Fibroblast of the aortic adventitia (primary cell): ENCODE results near the gene SENP6. TPM values are rescaled to one million over a fixed set of nuclear protein-coding genes. Genes with fewer than 3 reads are reported as not detected.
A peak's percentile ranks its signal among the peaks of the same experiment; 100 is the strongest.
"Not testable (repeated sequence)": the region's sequence is repeated elsewhere in the genome, so short reads cannot be mapped to it uniquely, and the experiment has no call there.

Experiments used
- DNase-seq: peaks from one replicate; pipeline ENCODE4 v3.0.0-alpha.2; 2010; ENCODE audit warnings: low read depth
- H3K4me3 ChIP-seq: 2 replicates; pipeline ENCODE4 v1.5.1; 2011; ENCODE audit warnings: low read depth, mild to moderate bottlenecking, control low read depth, low read length, moderate library complexity
- CTCF ChIP-seq: IDR thresholded peaks from 2 replicates; pipeline ENCODE4 v1.5.1; 2011; ENCODE audit warnings: mild to moderate bottlenecking, low read length, control low read depth, inconsistent platforms; ENCODE audit not compliant: insufficient read depth
- total RNA-seq: library from RNA; depleted of rRNA; stranded (reverse); fragments of >200 nt; gene quantifications from 2 replicates; pipeline ENCODE4 v1.2.3, GENCODE V29; 2012; ENCODE audit warnings: low replicate concordance

Gene SENP6
- total RNA-seq, 1 donor: 113 TPM

- no peak for DNase-seq
- no peak overlapping the region for H3K4me3 ChIP-seq
- no peak for TF ChIP-seq CTCF
Measured at GRCh38 chr6:75723382-75723781, 121.7 kb downstream of the SENP6 start.

- no peak overlapping the region for H3K4me3 ChIP-seq
- DNase-seq: no peak
- TF ChIP-seq CTCF: no peak
Measured at GRCh38 chr6:75727206-75727605, 125.5 kb downstream of the SENP6 start.

GRCh38 chr6:75731029-75731428, 129.3 kb downstream of the SENP6 start:
- not testable (repeated sequence) for DNase-seq, H3K4me3 ChIP-seq

- DNase-seq: peak; percentile 33
- TF ChIP-seq CTCF: no peak
- H3K4me3 ChIP-seq: no peak overlapping the region
Measured at GRCh38 chr6:75735491-75736186, 134.0 kb downstream of the SENP6 start.

GRCh38 chr6:75743971-75744370, 142.3 kb downstream of the SENP6 start:
- no peak for TF ChIP-seq CTCF
- no peak overlapping the region for H3K4me3 ChIP-seq
- no peak for DNase-seq

GRCh38 chr6:75745404-75745803, 143.7 kb downstream of the SENP6 start:
- no peak for DNase-seq
- no peak overlapping the region for H3K4me3 ChIP-seq
- TF ChIP-seq CTCF: no peak

- no peak overlapping the region for H3K4me3 ChIP-seq
- no peak for DNase-seq
- no peak for TF ChIP-seq CTCF
Measured at GRCh38 chr6:75746221-75746620, 144.5 kb downstream of the SENP6 start.
